ENCODE measurements around the gene GLS2.
"Not testable (repeated sequence)": the region's sequence is repeated elsewhere in the genome, so short reads cannot be mapped to it uniquely, and the experiment has no call there.

The GLS2 gene

DNA sequence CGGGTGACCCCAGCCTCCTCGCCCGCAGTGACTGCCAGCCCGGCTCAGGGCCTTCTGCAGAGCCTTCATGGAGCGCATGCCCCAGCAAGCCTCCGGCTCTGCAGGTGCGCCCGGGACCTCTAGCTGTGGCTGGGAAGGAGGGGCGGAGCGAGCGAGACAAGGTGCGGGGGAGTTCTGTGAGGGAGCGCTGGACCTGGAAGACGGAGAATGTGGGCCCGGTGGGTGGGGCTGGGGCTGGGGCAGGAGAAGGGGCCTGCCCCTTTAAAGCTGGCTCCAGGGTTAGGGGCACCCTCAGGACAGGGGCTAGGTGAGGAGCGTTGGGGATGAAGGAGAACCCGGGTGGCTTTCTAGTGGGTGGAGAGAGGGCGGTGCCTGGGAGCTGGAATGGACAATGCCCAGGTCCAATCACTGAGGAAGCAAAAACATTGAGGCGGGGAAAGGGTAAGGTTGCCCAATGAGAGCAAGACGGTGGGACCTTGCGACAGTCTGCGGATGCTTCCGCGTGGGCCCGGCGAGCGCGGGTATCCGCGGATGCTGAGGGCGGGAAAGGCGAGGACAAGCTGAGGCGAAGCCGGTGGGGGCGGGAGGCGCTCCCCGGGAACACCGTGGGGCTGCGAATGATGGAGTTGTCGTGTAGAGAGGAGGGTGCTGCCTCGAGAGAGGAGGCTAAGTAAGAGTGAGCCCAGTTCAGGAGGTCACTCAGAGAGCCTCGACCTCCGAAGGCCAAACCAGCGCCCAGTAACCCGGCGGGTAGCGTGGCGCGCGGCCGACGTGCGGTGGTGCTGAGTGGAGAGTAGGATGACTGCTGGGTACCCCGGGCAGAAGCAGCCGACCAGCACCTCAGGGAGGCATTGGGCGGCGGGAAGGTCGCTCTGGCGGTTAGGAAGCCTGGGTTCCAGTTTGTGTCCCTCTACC lies at the start of gene GLS2:
Gene GLS2 (minus strand): TSS at position 121 of the 915 bp plus-strand sequence. CDS start 43 bp downstream, at position 78.
- peak; percentile 51 to 68 for DNase-seq

DNA sequence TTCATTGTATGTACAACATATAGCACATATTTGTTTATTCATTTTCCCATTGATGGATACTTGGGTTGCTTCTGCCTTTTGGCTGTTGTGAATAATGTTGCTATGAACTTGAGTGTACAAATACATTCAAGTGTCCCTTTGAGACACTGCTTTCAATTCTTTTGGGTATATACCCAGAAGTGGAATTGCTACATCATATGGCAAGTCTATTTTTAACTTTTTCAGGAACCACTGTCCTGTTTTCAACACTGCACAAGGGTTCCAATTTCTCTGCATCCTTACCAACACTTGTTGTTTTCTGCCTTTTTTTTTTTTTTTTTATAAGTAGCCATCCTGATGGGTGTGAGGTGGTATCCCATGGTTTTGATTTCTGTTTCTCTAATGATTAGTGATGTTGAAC lies 49.6 kb upstream of the GLS2 start:
- DNase-seq: no peak

DNA sequence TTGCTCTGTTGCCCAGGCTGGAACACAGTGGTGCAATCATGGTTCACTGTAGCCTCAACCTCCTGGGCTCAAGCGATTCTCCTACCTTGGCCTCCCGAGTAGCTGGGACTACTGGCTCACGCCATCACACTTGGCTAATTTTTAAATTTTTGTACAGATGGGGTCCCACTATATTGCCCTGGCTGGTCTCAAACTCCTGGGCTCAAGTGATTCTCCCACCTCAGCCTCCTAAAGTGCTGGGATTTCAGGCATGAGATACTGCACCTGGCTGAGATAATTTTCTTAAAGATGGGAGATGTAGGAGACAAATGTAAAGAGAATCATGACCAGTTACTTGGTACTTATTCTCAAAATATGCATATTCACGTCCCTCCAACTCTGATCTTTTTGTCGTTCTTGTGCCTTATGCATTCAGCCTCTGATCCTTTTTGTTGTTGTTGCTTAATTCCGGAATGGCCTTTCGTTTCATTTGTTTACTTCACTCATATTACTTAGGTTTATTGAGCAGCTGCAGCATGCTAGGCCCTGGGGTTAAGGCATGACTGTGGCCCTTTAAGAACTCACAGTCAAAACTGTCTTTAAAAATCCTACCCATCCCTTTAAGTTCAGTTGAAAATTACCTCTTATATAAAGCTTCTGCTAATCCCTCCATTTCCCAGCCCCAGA lies 42.6 kb upstream of the GLS2 start:
- no peak for DNase-seq

GRCh38 chr12:56529656-56530055 lies 41.7 kb upstream of the GLS2 start:
- DNase-seq: no peak

DNA sequence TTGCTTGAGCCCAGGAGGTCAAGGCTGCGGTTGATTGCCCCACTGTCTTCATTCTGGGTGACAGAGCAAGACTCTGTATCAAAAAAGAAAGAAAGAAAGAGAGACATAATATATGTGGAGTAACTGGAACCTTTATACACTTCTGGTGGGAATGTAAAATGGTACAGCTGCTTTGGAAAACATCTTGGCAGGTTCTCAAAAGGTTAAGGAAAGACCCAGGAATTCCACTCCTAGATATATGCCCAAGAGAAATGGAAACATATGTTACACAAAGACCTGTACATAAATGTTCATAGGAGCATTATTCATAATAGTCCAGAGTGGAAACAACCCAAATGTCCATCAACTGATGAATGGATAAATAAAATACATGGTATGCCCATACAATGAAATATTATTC lies 40.9 kb upstream of the GLS2 start:
- DNase-seq: no peak

- DNase-seq: no peak
Measured at GRCh38 chr12:56522411-56523193, 34.6 kb upstream of the GLS2 start.

DNA sequence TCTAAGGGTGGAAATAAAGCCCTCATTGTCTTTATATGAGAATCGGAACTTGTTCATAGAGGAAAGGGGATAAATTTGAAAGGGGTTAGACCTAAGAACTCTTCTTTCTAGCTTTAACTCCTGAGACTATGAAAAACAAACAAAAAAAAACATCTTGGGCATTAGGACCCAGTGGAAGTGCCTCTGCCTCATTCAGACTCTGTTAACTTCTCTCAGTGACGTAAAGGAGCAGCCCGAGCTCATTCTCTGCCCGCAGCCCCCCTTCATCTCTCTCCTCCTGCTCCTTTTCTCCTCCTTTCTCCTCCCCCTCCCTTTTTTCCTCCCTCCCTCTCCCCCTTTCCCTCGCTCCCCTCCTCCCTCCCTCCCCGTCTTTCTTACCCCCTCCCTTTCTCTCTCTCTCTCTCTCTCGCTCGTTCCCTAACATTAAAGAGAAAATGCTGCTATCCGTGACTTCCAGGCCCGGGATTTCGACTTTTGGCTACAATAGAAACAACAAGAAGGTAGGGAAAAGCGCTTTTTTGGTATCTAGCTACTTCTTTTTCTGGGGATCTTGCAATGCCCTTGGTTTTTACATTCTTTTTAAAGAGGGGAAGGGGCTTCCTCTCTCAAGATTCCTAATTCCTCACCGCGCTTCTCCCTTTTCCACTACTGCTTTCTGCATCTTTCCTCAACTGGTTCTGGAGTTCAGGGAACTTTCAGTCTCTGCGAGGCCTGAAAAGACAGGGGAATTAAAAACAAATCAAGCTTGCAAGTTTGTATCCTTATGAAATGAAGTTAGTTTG lies 33.8 kb upstream of the GLS2 start, which contains the start of gene RBMS2:
Gene RBMS2 (plus strand): TSS at position 231 of the 782 bp plus-strand sequence. CDS start 204 bp downstream, at position 435.
- no peak for DNase-seq

GRCh38 chr12:56521209-56521589 lies 33.2 kb upstream of the GLS2 start:
- no peak for DNase-seq

DNA sequence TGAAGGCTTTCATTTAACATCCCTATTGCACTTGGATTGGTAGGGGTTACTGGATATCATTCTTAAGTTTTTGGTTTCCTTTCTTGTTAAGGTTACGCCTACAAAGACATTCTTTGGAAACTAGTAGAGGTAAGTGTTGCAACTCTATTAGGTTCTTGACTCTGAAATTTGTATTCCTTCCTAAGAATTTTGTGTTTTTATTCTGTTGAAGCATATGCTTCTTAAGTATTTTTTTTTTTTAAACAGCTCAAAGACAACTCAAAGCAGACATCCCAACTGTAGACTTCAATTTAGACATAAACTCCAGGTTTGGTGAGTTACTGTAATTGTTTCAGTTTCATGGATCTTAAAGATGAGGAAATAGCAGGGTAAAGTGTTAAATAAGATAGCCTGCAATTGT lies 32.5 kb upstream of the GLS2 start:
- DNase-seq: no peak

DNA sequence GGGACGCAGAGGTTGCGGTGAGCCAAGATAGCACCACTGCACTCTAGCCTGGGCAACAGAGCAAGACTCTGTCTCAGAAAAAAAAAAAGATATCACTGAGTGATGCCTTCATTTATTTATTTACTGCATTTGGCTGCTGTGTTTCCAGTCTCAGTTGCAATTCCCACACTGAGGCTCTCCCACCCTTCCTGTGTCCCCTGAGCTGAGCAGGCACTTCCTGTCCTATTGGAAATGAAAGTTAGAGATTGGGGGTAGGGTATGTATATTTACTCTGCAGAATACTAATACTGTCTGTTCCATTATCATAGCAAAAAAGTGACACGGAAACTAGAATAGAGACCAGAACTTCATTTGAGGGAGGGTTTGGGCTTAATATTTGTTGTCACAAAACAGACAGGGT lies 32.1 kb upstream of the GLS2 start:
- no peak for DNase-seq

GRCh38 chr12:56518570-56518969 lies 30.6 kb upstream of the GLS2 start:
- no peak for DNase-seq

DNA sequence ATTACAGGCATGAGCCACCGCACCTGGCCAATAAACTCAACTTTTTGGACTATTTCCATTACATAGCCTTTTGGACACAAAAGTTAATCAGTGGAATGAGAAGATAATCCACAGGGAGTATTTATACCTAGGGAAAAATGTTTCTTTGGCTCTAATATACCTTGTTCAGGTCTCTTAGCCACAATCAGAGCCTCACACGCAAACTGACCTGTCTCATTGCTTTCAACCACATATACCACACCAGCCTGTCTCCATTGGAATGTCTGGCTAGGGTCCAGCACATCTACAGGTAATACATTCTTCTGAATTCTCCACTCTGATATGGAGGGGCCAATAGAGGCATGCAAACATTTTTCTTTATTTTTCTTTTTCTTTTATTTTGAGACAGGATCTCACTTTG lies 29.9 kb upstream of the GLS2 start:
- no peak for DNase-seq

GRCh38 chr12:56514014-56514318 lies 26.0 kb upstream of the GLS2 start:
- DNase-seq: not testable (repeated sequence)

- no peak for DNase-seq
Measured at GRCh38 chr12:56510786-56511185, 22.8 kb upstream of the GLS2 start.

DNA sequence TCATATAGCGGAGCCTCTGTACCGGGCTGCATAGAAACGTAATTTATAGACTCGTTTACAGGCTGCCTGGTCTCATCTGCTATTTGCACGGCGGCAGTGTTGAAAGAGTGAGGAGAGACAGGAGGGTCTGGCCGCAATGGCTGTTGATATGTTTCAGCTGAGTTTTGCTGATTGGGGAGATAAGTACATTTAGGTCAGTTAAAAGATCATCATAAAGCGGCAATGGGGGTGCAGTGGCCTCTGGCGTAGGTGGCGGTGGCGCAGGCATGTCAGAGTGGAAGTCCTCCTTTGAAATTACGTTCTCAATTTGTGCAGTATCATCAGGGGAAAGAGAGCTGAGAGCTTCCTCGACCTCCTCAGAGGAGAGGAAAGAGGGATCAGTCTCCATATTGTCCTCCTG lies 11.9 kb upstream of the GLS2 start:
- DNase-seq: not testable (repeated sequence)

DNA sequence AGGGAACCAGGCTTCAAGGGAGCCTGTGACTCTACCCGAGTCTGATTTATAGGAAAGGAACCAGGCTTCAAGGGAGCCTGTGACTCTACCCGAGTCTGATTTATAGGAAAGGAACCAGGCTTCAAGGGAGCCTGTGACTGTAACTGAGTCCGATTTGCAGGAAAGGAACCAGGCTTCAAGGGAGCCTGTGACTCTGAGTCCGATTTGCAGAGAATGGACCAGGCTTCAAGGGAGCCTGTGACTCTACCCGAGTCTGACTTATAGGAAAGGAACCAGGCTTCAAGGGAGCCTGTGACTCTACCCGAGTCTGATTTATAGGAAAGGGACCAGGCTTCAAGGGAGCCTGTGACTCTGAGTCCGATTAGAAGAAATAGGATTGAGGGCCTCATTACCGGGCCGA lies 11.5 kb upstream of the GLS2 start:
- DNase-seq: not testable (repeated sequence)

DNA sequence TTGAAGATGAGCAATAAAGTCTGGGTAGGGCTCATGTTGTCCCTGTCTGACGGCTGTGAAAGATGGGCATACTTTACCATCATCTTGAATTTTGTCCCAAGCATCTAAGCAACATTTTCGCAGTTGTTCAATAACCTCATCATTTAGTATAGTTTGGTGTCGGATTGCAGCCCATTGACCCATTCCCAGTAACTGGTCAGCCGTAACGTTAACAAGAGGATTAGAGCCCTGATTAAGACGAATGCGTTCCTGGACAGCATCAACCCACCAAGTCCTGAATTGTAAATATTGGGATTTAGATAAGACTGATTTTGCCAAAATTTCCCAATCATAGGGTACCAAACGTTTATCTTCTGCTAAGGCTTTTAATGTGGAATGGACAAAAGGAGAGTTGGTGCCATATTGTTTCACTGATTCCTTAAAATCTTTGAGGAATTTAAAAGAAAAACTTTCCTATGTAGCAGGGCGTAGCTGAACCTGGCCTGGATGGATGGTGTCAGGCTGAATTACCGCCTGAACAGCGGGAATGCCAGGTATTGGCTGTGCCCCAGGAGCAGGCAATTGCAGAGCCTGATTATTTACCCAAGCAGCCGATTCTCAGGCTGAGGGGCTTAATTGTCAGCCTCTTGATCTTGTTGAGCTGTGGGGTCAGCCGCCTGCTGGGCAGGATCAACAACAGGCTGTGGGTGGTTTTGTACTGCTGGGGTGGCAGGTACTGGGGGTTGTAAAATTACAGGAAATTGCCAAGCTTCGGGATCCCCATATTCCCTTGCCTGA lies 10.4 kb upstream of the GLS2 start:
- not testable (repeated sequence) for DNase-seq

DNA sequence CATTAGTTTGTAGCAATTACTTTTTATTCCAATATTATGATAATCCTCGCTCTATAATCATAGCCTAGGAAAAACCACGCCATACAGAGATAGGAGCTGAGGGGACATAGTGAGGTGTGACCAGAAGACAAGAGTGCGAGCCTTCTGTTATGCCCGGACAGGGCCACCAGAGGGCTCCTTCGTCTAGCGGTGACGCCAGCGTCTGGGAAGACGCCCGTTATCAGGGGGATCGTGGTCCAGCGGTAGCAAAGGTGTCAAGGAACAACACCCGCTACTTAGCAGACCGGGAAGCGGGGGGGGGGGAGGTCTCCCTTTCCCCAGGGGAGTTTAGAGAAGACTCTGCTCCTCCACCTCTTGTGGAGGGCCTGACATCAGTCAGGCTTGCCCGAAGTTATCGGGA lies 8.7 kb upstream of the GLS2 start:
- DNase-seq: peak; percentile 42 to 62

DNA sequence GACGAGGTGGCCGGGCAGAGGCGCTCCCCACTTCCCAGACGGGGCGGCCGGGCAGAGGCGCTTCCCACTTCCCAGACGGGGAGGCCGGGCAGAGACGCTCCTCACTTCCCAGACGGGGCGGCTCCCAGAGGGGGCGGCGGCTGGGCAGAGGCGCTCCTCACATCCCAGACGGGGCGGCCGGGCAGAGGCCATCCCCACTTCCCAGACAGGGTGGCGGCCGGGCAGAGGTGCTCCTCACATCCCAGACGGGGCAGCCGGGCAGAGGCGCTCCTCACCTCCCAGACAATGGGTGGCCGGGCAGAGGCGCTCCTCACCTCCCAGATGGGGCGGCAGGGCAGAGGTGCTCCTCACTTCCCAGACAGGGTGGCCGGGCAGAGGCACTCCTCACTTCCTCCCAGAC lies 6.5 kb upstream of the GLS2 start:
- DNase-seq: not testable (repeated sequence)

- DNase-seq: not testable (repeated sequence)
Measured at GRCh38 chr12:56494106-56494415, 6.1 kb upstream of the GLS2 start.

GRCh38 chr12:56493409-56494105 lies 5.6 kb upstream of the GLS2 start:
- DNase-seq: not testable (repeated sequence)
